Activated naive CD4-positive, alpha-beta T cell treated with anti-CD3 and anti-CD28 coated beads, Interleukin-2, amount 50 U/mL, for 16 hours (primary cell): ENCODE results near the gene NAV2.
"Not testable (repeated sequence)": the region's sequence is repeated elsewhere in the genome, so short reads cannot be mapped to it uniquely, and the experiment has no call there.

Experiments
- DNase-seq: peaks from one replicate; pipeline ENCODE4 v3.0.0-alpha.2; 2020

Gene NAV2

DNA sequence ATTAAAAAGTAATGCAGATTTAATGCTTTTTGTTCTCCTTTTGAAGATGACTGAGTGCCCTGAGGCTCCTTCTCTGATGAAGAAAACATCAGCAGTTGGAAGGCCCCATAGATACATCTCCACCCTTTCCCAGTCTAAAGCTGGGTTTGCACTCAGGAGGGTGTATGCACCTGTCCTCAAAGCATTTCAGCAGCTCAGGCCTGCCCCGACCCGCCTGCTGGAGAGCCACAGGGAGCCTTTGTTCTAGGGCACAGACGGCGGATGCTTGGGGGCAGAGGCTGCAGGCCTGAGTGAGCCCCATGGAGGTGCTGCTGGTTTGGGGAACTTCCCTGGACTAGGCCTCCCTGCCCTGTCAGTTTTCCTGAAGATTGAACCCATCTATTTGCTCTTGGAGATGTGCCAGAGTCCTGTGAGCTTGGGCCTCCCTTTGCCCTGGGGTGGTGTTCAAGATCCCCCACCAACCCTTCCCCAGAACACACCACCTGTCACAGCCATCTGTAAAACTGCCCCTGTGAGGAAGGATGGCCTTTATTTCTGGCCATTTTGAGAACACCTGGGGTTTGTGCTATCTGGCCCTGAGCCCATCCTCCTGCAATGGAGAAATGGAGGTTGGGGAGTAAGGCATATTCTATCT is 160.0 kb downstream of the NAV2 start:
- no peak for DNase-seq

DNA sequence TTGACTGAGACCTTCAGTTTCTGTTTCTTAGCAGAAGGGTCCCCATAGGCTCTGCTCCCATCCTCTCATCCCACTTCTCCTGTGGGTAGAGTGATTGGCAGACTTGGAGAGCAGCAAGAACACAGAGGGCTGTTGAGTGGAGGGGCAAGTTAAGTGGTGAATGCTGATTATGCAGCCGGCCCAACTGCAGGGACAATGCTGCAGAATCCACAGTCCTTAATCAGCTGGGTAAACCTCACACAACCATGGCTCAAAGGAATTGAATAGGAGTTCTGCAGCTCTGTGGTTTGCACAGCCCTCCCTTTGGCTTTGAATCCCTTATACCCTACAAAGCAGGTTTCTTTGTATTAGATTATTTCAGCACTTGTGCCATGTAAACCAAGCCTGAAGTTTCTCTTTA is 161.1 kb downstream of the NAV2 start:
- DNase-seq = no peak

DNA sequence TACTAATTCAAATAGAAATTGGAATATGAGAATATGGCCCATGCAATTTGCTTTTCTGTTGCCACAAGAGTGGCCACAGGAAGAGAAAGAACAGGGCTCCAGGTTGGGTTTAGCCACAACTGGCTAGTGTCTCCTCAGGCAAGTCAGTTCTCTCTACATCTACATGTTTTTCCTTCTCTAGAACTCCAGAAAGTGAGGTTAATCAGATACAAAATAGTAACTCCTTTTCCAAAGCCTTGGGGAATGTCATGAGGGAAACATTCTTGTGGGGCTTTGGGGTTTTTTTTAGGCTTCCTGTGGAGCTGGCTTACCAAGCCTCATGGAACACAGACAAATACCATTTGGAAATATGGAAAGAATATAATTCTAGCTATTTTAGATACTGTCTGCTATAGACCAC is 161.6 kb downstream of the NAV2 start:
- DNase-seq = no peak

GRCh38 chr11:19876750-19877149 is 164.1 kb downstream of the NAV2 start:
- DNase-seq = no peak

DNA sequence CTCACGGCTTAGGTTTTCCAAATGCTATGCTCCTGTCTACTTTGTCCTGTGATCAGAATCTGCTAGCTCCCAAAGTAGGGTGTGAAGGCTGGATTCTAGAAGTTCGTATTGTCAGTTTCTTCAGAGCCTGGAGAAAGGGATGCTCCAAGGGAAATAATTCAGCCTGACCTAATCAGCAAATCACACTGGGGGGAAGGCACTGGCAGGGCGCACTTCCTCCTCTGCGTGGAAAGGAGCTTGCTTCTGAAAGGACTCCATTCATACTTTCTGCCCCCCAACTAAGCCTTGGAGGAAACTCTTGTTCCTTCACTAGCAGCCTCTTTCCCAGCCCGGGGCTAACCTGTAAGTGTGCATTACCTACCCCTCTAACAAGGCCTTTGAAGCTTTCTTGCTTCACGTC is 165.9 kb downstream of the NAV2 start:
- DNase-seq = no peak

GRCh38 chr11:19879307-19880087 is 166.9 kb downstream of the NAV2 start:
- DNase-seq = no peak

GRCh38 chr11:19880088-19880345 is 167.4 kb downstream of the NAV2 start:
- no peak for DNase-seq

GRCh38 chr11:19881177-19881576 is 168.5 kb downstream of the NAV2 start:
- no peak for DNase-seq

DNA sequence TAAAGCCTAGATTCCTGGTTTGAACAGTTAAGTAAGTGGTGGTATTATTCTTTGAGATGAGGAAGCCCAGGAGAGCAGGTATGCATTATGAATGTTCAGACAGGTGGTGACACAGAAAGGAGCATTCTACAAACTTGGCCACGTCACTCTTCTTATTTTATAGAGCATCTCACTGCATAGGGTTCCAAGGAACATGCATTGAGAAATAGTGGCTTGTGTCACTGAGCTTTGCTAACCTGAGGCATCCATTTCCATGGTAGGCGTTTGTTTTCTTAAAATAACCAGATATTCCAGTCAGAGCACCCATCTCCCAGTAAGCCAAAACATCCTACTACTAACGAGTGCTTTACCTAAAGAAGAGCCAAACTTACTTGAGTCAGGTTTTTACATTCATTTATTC is 169.7 kb downstream of the NAV2 start:
- DNase-seq = no peak

DNA sequence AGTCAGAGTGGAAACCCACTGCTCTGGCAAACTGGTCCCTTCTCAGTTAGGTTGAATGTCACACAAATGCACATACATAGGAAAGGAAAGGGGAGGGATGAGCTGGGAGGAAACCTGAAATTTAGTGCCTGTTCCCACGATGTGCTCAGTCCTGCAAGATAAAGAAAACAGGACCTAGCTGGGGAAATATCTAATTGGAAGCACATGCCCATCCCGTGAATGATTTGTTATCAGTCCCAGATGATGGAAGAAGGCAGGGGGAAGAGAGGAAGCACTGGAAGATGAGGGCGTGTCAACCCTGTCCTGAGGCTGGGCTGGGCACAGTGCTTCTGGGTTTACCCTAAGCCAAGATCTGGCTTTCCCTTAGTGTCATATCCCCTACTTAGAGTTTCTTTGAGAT is 173.9 kb downstream of the NAV2 start:
- no peak for DNase-seq

DNA sequence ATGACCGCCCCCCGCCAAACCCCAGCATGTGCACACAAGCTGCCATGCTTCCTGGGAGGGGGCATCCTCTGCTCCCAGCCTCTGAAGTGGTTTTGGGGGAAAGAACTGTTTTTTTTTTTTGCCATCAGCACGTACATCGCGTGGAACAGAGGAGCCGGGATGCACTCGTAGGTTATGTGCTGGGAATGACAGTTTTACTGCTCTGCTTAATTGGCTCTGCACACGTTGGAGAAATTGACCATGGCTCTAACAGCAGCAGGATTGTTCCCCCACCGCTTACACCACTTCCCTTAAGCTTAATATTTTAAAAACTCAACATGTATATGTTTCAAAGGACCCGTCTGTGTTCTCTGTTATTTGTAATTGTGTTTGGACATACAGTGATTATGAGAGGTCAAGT is 175.2 kb downstream of the NAV2 start:
- no peak for DNase-seq

- DNase-seq = no peak
Measured at GRCh38 chr11:19889531-19889930, 176.9 kb downstream of the NAV2 start.

- DNase-seq = no peak
Measured at GRCh38 chr11:19890308-19890707, 177.7 kb downstream of the NAV2 start.

GRCh38 chr11:19891022-19891421 is 178.4 kb downstream of the NAV2 start:
- DNase-seq = no peak

- no peak for DNase-seq
Measured at GRCh38 chr11:19892387-19892786, 179.8 kb downstream of the NAV2 start.

GRCh38 chr11:19892876-19893275 is 180.2 kb downstream of the NAV2 start:
- DNase-seq = no peak

GRCh38 chr11:19894404-19894803 is 181.8 kb downstream of the NAV2 start:
- no peak for DNase-seq

GRCh38 chr11:19895037-19895436 is 182.4 kb downstream of the NAV2 start:
- not testable (repeated sequence) for DNase-seq

- no peak for DNase-seq
Measured at GRCh38 chr11:19895776-19896175, 183.1 kb downstream of the NAV2 start.

- peak; percentile 22 for DNase-seq
Measured at GRCh38 chr11:19903620-19904069, 191.0 kb downstream of the NAV2 start.

GRCh38 chr11:19905280-19905853 is 192.7 kb downstream of the NAV2 start:
- no peak for DNase-seq

DNA sequence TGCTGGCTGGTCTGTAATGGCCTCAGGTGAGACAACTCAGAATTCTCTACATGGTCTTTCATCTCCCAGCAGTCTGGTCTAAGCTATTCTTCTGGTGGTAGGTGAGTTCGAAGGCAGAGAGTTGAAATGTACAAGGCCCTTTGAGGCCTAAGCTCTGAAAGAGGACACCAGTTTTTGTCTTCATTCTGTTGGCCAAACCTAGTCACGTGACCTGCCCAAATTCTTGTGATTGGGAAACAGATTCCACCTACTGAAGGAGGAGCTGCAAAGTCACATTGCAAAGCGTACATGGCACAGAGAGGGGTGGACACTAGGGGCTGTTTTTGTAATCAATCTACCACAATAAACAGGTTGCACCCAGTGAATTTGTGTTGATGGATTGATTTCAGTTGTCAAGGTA is 193.5 kb downstream of the NAV2 start:
- DNase-seq = no peak

DNA sequence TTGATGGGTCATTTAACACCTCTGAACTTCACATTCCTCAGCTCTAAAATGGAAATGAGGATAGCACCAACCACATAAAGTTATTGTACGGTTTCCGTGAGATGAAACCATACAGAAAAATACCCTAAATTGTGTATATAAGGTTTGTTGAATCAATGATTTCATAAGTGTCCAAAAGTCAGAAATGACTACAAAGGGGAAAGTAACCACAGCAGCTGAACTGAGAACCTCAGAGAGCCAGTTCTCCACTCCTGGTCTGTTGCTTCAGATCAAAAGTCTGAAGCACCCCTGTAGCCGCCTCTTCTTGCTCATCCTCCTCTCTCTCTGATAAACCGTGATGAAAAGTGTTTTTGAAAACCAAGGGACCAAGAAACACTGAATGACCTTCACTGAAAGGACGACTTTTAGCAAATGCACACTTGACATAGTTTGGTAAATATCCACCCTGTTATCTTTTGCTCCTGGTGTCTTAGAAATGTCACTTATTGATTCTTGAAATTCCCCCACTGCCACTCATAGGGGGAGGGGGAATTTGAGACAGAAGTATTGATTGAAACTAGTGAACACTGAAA is 194.5 kb downstream of the NAV2 start:
- no peak for DNase-seq

DNA sequence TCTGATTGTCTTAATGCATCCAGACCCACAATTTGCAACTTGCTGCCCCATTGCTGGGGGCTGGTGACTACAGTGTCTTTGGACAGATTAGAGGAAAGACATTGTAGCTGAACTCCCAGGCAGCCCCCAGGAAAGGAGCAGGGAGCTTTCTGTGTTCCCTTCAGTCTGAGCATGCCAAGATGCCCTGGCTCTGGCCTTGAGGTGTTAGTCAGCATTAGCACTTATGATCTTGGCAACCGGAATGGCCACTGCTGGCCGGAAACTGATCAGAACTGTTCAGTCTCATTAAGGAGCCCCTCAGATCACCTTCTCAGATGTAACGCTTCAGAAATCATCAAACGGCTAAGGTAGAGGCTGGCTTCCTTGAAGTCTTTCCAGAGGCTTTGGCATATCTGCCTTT is 195.2 kb downstream of the NAV2 start:
- DNase-seq = no peak
